Left kidney (tissue), 2 donors: ENCODE results near the gene USP4. TPM values are rescaled to one million over a fixed set of nuclear protein-coding genes. Genes with fewer than 3 reads are reported as not detected.
A peak's percentile ranks its signal among the peaks of the same experiment; 100 is the strongest.

ENCODE experiments used
- DNase-seq: peaks from one replicate; pipeline ENCODE4 v3.0.0-alpha.2; 2013
- polyA plus RNA-seq: library from polyadenylated mRNA; unstranded; fragments of 120-200 nt; gene quantifications from one replicate; pipeline ENCODE4 v1.2.1, GENCODE V29; 2013; ENCODE audit not compliant: insufficient read length

Gene USP4
- polyA plus RNA-seq, 1 donor = 81.0 TPM

DNA sequence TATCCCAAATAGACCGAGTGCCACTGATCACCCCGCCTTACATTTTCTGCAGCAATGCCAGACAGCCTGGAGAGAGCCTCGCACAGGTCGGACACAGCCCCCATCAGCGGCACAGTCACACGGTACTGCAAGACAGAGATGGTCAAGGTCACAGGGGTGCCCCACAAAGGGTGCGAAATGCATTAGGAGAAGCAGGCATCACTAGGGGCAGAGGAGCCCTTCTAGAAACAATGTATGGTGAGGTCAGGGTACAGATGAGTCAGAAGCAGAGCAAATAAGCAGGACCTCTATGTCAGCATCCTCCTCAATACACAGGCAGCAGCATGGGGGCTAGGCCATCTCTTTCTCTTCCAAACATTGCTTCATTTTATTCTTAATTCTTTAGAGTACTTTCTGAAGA, 41.3 kb downstream of the USP4 start:
- no peak for DNase-seq

DNA sequence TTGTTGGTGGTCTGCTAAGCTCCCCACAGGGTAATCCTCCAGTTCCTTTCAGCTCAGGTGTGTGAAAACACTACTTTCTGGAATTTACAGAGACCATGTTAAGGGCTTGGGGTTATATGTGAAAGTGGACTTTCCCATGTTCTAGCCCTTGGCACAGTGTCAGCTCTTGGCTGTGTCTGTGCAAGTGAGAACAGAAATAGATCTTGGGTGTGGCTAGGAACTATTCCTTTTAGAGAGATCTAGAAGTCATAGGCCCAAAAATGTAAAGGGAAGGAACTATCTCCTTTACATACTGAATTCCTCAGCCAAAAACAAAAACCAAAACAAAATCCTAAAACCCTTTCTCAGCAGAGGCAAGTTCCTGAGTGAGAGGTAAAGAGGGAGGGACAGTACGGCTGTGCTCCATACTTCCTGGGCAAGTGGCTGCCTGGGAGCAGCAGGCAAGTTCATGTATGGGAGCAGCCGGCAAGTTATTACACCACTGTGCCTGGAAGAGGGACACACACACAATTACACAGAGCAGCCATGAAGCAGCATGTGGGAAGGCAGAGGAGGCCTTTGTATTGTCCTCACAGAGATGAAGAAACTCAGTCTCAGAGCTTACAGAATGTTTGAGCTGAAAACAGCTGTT, 43.0 kb downstream of the USP4 start:
- DNase-seq = no peak

- DNase-seq = peak; percentile 11
Measured at GRCh38 chr3:49295489-49296058, 44.3 kb downstream of the USP4 start.

GRCh38 chr3:49294343-49294742, 45.5 kb downstream of the USP4 start:
- DNase-seq = no peak

- DNase-seq = no peak
Measured at GRCh38 chr3:49283997-49284396, 55.9 kb downstream of the USP4 start.

GRCh38 chr3:49279376-49279775, 60.5 kb downstream of the USP4 start:
- DNase-seq = no peak

- DNase-seq = no peak
Measured at GRCh38 chr3:49278548-49278947, 61.3 kb downstream of the USP4 start.

- no peak for DNase-seq
Measured at GRCh38 chr3:49277383-49277775, 62.5 kb downstream of the USP4 start.

DNA sequence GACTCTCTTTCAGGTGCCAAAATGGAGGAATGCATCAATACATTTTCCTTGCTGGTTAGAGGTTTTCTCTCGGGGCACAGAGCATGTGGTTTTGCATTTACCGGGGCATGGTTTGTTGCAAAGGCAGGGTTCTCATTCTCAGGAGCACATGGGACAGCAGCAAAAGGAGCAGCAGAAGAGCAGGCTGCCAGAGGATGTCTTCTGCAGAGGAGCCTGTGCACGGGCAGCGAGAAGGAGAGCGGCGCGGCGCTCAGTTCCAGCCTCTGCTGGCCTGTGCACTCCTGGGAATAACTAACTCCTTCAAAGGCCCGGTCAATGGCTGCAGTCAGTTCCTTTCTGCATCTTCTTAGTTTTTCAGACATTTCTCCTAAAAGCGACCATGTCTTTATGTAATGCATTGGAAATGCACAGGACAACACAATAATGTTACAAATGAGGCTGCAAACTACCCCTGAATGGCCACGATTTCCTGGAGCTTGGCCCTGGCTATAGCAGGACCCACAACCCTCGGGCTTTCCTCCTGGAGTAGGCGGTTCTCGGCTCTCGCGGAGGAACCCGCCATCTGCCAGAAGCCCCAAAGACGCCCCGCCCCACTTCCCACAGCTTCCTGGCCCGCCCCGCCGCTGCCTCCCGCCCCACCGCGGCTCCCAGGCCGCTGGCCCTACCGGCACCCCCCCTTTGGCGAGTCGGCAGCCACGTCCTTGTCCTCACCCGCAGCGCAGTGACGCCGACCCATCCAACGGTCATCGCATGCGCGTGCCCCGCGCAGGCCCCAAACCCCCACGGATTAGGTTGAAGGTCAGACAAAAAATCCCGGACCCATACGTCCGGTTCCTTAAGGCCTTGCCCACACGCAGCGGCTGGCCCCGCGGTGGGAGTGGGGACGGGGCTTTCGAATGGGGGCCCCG, 63.1 kb downstream of the USP4 start, which contains the start of gene C3orf62:
Gene C3orf62 (minus strand): TSS at position 758 of the 908 bp plus-strand sequence. CDS start 360 bp downstream, at position 398.
- peak; percentile 84 for DNase-seq

GRCh38 chr3:49273825-49274532, 65.9 kb downstream of the USP4 start:
- no peak for DNase-seq

DNA sequence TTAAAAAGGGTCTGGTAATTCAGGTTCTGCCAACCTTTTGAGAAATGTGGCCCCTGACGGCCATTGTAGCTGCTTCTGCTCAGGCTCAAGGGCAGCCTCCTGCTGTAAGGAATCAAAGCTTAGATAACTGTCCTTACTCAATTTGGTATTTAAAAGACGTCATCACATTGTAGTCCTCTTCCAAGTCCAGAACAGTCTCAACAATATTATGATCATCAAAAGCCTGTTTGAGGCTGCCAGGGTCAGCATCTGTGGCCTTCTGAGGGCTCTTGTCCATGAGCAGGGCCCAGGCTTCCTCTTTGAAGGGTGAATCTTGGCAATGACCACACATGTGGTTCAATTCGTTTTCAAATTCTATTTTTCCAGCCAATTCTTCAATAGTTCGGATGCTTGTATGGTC, 68.8 kb downstream of the USP4 start:
- DNase-seq = no peak

DNA sequence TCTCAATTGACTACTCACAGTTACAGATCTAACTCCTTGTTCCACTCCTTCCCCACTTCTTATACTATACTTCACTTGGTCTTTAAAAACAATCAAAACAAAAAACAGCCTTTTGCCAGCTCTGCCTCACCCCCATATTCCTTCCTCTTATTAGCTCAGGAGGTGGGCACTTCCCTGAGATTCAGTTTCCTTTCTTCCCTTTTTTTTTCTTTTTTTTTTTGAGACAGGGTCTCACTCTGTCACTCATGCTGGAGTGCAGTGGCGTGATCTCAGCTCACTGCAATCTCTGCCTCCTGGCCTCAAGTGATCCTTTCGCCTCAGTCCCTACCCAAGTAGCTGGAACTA, 69.7 kb downstream of the USP4 start:
- no peak for DNase-seq

GRCh38 chr3:49269443-49270155, 70.3 kb downstream of the USP4 start:
- DNase-seq = no peak

DNA sequence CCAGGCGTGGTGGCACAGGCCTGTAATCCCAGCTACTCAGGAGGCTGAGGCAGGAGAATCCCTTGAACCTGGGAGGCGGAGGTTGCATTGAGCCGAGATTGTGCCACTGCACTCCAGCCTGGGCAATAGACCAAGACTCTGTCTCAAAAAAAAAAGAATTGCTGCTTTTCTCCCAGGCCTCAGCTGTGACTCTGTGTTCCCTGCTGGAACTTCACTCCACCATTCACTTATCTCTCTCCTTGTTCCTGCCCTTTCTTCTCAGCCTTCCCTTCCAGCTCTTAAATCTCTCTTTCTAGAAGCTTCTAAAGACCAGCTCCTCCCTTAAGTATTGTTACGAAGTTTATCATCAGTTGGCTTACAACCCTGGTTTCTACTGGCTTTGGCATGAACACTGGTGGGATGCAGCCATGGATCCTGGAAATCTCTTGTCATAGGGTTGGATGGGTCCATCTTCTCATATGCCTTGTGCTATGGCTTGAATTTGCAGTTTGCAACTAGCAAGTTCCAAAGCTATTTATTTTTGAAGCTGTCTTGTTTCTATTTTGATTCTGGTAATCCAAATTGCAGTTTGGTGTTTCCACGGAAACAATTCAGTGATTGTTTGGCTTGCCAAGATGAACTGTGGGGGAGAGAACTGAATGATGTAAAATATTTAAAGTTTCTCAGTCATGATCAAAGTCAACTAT, 73.3 kb downstream of the USP4 start:
- no peak for DNase-seq

- no peak for DNase-seq
Measured at GRCh38 chr3:49265661-49266386, 74.0 kb downstream of the USP4 start.

- DNase-seq = no peak
Measured at GRCh38 chr3:49263159-49263889, 76.5 kb downstream of the USP4 start.

DNA sequence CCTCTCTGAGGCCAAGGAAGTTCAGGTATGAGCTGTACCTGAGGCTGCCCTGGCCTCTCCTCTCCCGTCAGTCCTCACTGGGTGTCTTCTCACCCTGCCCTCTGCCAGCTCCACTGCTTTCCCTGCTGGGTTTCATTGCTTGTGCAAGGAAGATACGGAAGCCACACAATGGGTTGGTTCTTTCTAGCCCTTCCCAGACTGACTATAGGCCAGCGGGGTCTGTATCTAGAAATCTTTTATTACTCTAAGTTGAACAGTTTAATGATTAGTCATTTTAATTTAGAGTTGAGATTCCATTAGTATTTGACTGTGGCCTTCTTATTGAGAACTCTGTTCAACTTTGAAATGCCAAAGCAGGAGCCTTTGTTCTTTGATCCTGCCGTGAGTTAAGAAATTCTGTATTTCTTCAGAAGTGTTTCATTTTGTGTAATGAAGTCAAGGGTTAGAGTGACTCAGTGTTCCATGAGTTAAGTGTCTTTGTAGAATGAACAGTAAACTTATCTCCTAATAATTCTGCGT, 79.0 kb downstream of the USP4 start:
- DNase-seq = no peak

GRCh38 chr3:49257187-49257586, 82.7 kb downstream of the USP4 start:
- no peak for DNase-seq

DNA sequence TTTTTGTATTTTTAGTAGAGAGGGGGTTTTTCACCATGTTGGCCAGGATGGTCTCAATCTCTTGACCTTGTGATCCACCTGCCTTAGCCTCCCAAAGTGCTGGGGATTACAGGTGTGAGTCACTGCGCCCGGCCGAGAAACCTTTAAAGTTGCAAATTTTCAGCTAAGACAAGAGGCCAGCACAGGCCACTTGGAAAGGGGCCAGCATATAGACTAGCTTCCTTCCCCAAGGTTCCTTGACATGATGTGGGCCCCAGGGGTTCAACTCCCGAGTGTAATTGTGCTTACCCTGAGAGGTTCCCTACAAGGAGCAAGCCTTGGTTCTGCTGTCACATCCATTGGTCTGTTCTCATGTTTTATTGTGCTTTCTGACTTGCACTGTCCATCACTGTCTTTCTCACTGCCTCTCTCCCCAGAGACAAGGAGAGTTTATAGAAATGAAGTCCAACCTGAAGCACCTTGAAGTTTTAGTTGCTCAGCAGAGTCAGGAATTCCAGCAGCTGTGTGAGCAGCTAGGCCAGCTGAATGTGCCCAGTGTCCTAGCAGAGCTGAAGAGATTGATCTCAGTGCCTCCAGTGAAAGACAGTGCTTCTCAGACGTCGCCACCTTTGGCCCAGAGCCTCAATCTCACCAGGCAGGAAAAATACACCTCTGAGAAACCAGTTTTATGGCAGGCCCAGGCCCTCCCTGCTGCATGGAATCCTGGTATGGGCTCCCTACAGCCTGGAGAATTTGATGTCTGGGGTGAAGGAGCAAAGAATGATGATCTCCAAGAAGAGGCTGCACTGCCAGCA, 83.9 kb downstream of the USP4 start:
- no peak for DNase-seq
